ENCODE data around the gene MED8. TPM values are rescaled to one million over a fixed set of nuclear protein-coding genes. Genes with fewer than 3 reads are reported as not detected.

Gene MED8
- polyA plus RNA-seq, 1 experiment, result 52.0 TPM

DNA sequence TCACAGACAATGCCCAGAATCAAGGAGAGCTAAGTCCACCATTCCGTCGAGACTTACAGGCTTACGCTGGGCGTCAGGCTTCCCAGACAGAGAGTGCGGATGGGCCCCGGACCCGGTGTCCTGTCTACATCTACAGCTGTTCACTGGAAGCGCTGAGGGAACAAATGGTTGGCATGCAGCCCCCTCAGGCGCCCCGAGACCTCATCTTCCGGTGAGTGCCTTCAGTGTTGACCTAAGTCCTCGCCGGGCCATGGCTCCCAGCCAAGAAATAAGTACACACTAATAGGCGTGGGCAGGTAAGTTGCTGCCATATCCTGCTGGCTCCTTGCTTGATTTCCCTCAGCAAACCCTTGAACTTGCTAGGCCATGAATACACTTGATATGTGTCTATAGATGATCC, 37.9 kb upstream of the MED8 start:
- Histone ChIP-seq H3K4me3 (ENCODE audit: low read depth, low read length) (no peak overlapping the region), H3K27me3 (ENCODE audit: control insufficient read depth, insufficient read depth, low read length) (no peaks in the 10 kb centered on the region), H3K36me3 (ENCODE audit: control insufficient read depth, insufficient read depth, low read length) (peaks cover 62% of the 10 kb centered on the region)
- TF ChIP-seq, protein P1, sequence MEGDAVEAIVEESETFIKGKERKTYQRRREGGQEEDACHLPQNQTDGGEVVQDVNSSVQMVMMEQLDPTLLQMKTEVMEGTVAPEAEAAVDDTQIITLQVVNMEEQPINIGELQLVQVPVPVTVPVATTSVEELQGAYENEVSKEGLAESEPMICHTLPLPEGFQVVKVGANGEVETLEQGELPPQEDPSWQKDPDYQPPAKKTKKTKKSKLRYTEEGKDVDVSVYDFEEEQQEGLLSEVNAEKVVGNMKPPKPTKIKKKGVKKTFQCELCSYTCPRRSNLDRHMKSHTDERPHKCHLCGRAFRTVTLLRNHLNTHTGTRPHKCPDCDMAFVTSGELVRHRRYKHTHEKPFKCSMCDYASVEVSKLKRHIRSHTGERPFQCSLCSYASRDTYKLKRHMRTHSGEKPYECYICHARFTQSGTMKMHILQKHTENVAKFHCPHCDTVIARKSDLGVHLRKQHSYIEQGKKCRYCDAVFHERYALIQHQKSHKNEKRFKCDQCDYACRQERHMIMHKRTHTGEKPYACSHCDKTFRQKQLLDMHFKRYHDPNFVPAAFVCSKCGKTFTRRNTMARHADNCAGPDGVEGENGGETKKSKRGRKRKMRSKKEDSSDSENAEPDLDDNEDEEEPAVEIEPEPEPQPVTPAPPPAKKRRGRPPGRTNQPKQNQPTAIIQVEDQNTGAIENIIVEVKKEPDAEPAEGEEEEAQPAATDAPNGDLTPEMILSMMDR (IDR thresholded peaks at IDR 0.05; ENCODE audit: insufficient read depth, low read depth, low read length), result no peak
- ChIA-PET CTCF (interaction anchor here (1.5 kb wide), 1 partner anchor 13 kb away, joined by 5 read pairs; no protein-coding TSS in a partner anchor), POLR2A (no interaction called here)
- no peak for DNase-seq (ENCODE audit: low read depth)

DNA sequence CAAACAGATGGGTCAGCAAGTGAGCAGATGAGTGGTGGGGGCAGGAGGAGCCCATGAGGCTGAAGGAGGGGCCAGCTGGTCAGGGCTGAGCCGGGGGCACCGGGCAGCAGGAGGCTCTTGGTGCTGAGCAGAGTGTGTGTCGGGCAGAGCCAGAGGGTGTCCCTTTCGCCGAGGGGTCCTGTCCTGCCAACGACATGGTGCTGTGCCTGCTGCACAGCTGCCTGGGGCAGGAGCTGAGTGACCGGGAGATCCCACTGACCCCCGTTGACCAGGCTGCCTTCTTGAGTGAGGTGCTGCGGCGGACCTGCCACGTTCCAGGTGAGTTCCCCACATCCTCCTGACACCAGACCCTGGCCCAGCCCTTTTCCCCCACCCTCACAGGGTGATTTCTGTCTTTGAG, 36.6 kb upstream of the MED8 start:
- POLR2A ChIA-PET, result no interaction called here
- CTCF ChIA-PET, result no interaction called here
- Histone ChIP-seq H3K4me3 (ENCODE audit: low read depth, low read length) (no peak overlapping the region), H3K36me3 (ENCODE audit: control insufficient read depth, insufficient read depth, low read length) (peaks cover 63% of the 10 kb centered on the region), H3K27me3 (ENCODE audit: control insufficient read depth, insufficient read depth, low read length) (no peaks in the 10 kb centered on the region)
- TF ChIP-seq, protein P1 (IDR thresholded peaks at IDR 0.05; ENCODE audit: insufficient read depth, low read depth, low read length), result no peak
- no peak for DNase-seq (ENCODE audit: low read depth)

DNA sequence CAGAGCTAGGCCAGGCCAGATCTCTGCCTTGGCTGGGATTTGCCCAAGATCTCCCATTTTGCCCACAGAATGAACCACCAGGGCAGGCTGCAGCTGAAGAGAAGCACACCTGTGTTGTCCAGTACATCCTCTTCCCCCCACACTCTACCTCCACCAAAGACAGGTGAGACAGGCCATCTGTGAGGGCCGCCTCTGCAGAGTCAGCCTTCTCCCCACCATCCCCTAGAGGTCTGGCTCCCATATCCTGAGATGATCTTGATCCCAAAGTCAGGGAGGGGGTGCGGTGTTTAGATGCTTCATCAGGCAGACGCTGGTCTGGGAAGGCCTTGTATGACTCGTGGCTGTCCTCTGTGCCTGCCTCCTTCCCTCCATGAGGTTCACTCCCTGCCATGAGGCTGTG, 35.4 kb upstream of the MED8 start:
- peaks cover 61% of the 10 kb centered on the region for H3K36me3 ChIP-seq (ENCODE audit: control insufficient read depth, insufficient read depth, low read length)
- POLR2A ChIA-PET, result no interaction called here
- no peaks in the 10 kb centered on the region for H3K27me3 ChIP-seq (ENCODE audit: control insufficient read depth, insufficient read depth, low read length)
- TF ChIP-seq, protein P1 (IDR thresholded peaks at IDR 0.05; ENCODE audit: insufficient read depth, low read depth, low read length), result no peak
- DNase-seq (ENCODE audit: low read depth), result no peak
- H3K4me3 ChIP-seq (ENCODE audit: low read depth, low read length), result no peak overlapping the region
- CTCF ChIA-PET, result interaction anchor here (0.9 kb wide), 1 partner anchor 198 kb away, joined by 3 read pairs; no protein-coding TSS in a partner anchor

DNA sequence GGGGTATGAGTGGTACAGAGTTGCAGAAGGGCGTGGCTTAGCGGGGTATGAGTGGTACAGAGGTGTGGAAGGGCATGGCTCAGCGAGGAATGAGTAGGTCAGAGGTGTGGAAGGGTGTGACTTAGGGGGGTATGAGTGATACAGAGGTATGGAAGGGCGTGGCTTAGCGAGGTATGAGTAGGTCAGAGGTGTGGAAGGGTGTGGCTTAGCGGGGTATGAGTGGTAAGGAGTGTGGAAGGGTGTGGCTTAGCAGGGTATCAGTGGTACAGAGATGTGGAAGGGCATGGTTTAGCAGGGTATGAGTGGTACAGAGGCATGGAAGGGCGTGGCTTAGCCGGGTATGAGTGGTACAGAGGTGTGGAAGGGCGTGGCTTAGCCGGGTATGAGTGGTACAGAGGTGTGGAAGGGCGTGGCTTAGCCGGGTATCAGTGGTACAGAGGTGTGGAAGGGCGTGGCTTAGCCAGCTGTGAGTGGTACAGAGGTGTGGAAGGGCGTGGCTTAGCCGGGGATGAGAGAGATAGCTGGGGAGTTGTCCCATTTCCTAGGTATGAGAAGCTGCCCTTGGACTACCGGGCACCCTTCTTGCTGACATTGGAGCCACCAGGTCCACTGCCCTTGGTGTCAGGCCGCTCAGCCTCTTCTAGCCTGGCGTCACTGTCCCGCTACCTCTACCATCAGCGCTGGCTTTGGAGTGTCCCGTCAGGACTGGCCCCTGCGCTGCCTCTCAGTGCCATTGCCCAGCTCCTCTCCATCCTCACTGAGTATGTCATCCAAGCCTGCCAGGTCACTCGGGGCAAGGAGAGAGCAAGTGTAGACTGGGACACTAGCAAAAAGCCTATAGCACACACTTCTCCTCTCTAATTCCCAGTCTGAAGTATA, 34.3 kb upstream of the MED8 start:
- POLR2A ChIA-PET, result no interaction called here
- CTCF ChIA-PET, result no interaction called here

DNA sequence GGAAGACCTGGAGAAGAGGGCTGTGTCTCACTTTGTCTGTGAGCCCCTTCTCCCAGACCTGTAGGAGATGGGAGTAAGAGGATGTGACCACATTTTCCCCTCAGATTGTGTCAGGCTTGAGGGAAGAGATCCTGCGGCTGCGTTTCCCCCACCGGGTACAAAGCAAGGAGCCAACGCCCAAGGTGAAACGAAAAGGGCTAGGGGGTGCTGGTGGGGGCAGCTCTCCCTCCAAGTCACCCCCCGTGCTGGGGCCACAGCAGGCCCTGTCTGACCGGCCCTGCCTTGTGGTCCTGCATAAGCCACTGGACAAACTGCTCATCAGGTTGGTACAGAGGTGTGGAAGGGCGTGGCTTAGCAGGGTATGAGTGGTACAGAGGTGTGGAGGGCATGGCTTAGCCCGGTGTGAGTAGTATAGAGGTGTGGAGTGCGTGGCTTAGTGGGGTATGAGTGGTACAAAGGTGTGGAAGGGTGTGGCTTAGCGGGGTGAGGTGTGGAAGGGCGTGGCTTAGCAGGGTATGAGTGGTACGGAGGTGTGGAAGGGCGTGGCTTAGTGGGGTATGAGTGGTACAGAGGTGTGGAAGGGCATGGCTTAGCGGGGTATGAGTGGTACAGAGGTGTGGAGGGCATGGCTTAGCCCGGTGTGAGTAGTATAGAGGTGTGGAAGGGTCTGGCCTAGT, 33.5 kb upstream of the MED8 start:
- Histone ChIP-seq H3K27me3 (ENCODE audit: control insufficient read depth, insufficient read depth, low read length) (no peaks in the 10 kb centered on the region), H3K4me3 (ENCODE audit: low read depth, low read length) (no peak overlapping the region), H3K36me3 (ENCODE audit: control insufficient read depth, insufficient read depth, low read length) (peaks cover 61% of the 10 kb centered on the region)
- ChIA-PET CTCF (no interaction called here), POLR2A (no interaction called here)
- TF ChIP-seq, protein P1 (IDR thresholded peaks at IDR 0.05; ENCODE audit: insufficient read depth, low read depth, low read length), result no peak
- DNase-seq (ENCODE audit: low read depth), result no peak

More for the DNA sequence above, 34.3 kb upstream of the MED8 start:
- H3K4me3 ChIP-seq (ENCODE audit: low read depth, low read length), result no peak overlapping the region
- DNase-seq (ENCODE audit: low read depth), result no peak
- TF ChIP-seq, protein P1 (IDR thresholded peaks at IDR 0.05; ENCODE audit: insufficient read depth, low read depth, low read length), result no peak
- H3K27me3 ChIP-seq (ENCODE audit: control insufficient read depth, insufficient read depth, low read length), result no peaks in the 10 kb centered on the region
- peaks cover 63% of the 10 kb centered on the region for H3K36me3 ChIP-seq (ENCODE audit: control insufficient read depth, insufficient read depth, low read length)
